ENCODE results near the gene ANKRD36B. TPM values are rescaled to one million over a fixed set of nuclear protein-coding genes. Genes with fewer than 3 reads are reported as not detected.
"Not testable (repeated sequence)": the region's sequence is repeated elsewhere in the genome, so short reads cannot be mapped to it uniquely, and the experiment has no call there.

Gene ANKRD36B
- total RNA-seq, 2 donors from 2014 or later, result 41.8 to 53.9 TPM

DNA sequence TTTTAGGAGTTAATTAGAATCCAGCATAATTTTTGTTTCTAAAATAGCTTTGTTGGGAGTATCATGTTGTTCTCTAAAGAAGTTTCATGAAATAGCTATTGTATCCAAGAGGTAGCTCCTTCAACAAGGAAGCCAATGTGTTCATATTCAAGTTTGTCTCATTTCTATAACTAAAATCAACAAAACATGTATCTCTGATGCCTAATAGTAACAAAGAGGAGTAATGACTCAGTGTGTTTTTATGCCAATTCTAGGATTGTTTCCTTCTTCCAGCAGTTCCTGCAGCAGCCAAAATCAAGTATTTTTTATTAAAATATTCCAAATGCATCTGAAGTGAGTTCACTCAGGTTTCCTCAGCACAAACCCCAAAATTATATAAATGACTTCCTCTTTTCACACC is 41.1 kb downstream of the ANKRD36B start:
- H3K36me3 Mint-ChIP-seq (ENCODE audit: low read depth), result peaks cover 51% of the 10 kb centered on the region
- not testable (repeated sequence) for H3K4me1 ChIP-seq (ENCODE audit: control insufficient read depth, insufficient read depth, low read length); H3K4me1 Mint-ChIP-seq; H3K27me3 ChIP-seq (ENCODE audit: control insufficient read depth, insufficient read depth, low read length, poor library complexity, severe bottlenecking); H3K27me3 Mint-ChIP-seq (ENCODE audit: insufficient read depth); H3K27ac ChIP-seq (ENCODE audit: low read depth, low read length); DNase-seq; H3K4me3 Mint-ChIP-seq; H3K4me3 ChIP-seq (ENCODE audit: low read length); H3K9me3 Mint-ChIP-seq; H3K27ac Mint-ChIP-seq; H3K9me3 ChIP-seq (ENCODE audit: control insufficient read depth, low read length); H3K9ac ChIP-seq (ENCODE audit: extremely low read depth, low read length, poor library complexity, severe bottlenecking)
- peaks cover 18% of the 10 kb centered on the region for H3K36me3 ChIP-seq (ENCODE audit: control insufficient read depth, insufficient read depth, low read length)

DNA sequence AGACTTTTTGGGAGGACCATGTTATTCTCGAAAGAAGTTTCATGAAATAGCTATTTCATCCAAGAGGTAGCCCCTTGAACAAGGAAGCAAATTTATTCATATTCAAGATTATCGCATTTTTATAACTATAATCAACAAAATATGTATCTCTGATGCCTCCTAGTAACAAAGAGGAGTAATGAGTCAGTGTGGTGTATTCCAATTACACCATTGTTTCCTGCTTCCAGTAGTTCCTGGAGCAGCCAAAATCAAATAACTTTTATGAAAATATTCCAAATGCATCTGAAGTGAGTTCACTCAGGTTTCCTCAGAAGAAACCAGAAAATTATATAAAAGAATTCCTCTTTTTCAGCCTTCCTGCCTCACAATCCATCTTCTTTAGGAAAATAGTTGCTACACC is 43.0 kb downstream of the ANKRD36B start:
- 82% methylated on average over 1 of the region's 2 CpGs; no CpG with 5 or more reads in 1 of the 2 experiments for WGBS, 2 experiments (ENCODE audit: insufficient coverage in 1 of 2, insufficient read length in 1 of 2)
- no peak overlapping the region for H3K27ac ChIP-seq (ENCODE audit: low read depth, low read length)
- TF ChIP-seq, protein P1, sequence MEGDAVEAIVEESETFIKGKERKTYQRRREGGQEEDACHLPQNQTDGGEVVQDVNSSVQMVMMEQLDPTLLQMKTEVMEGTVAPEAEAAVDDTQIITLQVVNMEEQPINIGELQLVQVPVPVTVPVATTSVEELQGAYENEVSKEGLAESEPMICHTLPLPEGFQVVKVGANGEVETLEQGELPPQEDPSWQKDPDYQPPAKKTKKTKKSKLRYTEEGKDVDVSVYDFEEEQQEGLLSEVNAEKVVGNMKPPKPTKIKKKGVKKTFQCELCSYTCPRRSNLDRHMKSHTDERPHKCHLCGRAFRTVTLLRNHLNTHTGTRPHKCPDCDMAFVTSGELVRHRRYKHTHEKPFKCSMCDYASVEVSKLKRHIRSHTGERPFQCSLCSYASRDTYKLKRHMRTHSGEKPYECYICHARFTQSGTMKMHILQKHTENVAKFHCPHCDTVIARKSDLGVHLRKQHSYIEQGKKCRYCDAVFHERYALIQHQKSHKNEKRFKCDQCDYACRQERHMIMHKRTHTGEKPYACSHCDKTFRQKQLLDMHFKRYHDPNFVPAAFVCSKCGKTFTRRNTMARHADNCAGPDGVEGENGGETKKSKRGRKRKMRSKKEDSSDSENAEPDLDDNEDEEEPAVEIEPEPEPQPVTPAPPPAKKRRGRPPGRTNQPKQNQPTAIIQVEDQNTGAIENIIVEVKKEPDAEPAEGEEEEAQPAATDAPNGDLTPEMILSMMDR (conservative IDR thresholded peaks at IDR 0.05), result no peak

GRCh38 chr2:97544911-97545310 is 44.8 kb downstream of the ANKRD36B start:
- H3K9ac ChIP-seq (ENCODE audit: extremely low read depth, low read length, poor library complexity, severe bottlenecking); H3K4me3 Mint-ChIP-seq; H3K9me3 ChIP-seq (ENCODE audit: control insufficient read depth, low read length); H3K27me3 ChIP-seq (ENCODE audit: control insufficient read depth, insufficient read depth, low read length, poor library complexity, severe bottlenecking); H3K27me3 Mint-ChIP-seq (ENCODE audit: insufficient read depth); H3K27ac Mint-ChIP-seq; H3K4me1 ChIP-seq (ENCODE audit: control insufficient read depth, insufficient read depth, low read length); DNase-seq; H3K9me3 Mint-ChIP-seq; H3K4me3 ChIP-seq (ENCODE audit: low read length); H3K27ac ChIP-seq (ENCODE audit: low read depth, low read length); H3K4me1 Mint-ChIP-seq: not testable (repeated sequence)
- H3K36me3 ChIP-seq (ENCODE audit: control insufficient read depth, insufficient read depth, low read length), result peaks cover 12% of the 10 kb centered on the region
- peaks cover 33% of the 10 kb centered on the region for H3K36me3 Mint-ChIP-seq (ENCODE audit: low read depth)

More for the DNA sequence above, 43.0 kb downstream of the ANKRD36B start:
- Mint-ChIP-seq H3K27ac (no peak overlapping the region), H3K27me3 (ENCODE audit: insufficient read depth) (no peaks in the 10 kb centered on the region), H3K9me3 (no peaks in the 10 kb centered on the region), H3K4me3 (no peak overlapping the region), H3K36me3 (ENCODE audit: low read depth) (peaks cover 44% of the 10 kb centered on the region), H3K4me1 (no peaks in the 10 kb centered on the region)
- Histone ChIP-seq H3K36me3 (ENCODE audit: control insufficient read depth, insufficient read depth, low read length) (peaks cover 12% of the 10 kb centered on the region), H3K9ac (ENCODE audit: extremely low read depth, low read length, poor library complexity, severe bottlenecking) (no peak overlapping the region), H3K4me3 (ENCODE audit: low read length) (no peak overlapping the region), H3K4me1 (ENCODE audit: control insufficient read depth, insufficient read depth, low read length) (no peaks in the 10 kb centered on the region), H3K27me3 (ENCODE audit: control insufficient read depth, insufficient read depth, low read length, poor library complexity, severe bottlenecking) (no peaks in the 10 kb centered on the region), H3K9me3 (ENCODE audit: control insufficient read depth, low read length) (no peaks in the 10 kb centered on the region)
- no peak for DNase-seq

- not testable (repeated sequence) for H3K4me3 Mint-ChIP-seq; H3K27me3 Mint-ChIP-seq (ENCODE audit: insufficient read depth); H3K4me1 ChIP-seq (ENCODE audit: control insufficient read depth, insufficient read depth, low read length); H3K9me3 ChIP-seq (ENCODE audit: control insufficient read depth, low read length); H3K27ac ChIP-seq (ENCODE audit: low read depth, low read length); DNase-seq; H3K36me3 ChIP-seq (ENCODE audit: control insufficient read depth, insufficient read depth, low read length); H3K4me3 ChIP-seq (ENCODE audit: low read length); H3K9ac ChIP-seq (ENCODE audit: extremely low read depth, low read length, poor library complexity, severe bottlenecking); H3K27ac Mint-ChIP-seq; H3K4me1 Mint-ChIP-seq; H3K27me3 ChIP-seq (ENCODE audit: control insufficient read depth, insufficient read depth, low read length, poor library complexity, severe bottlenecking)
- peaks cover 47% of the 10 kb centered on the region for H3K9me3 Mint-ChIP-seq
- H3K36me3 Mint-ChIP-seq (ENCODE audit: low read depth), result peaks cover 56% of the 10 kb centered on the region
- WGBS, 2 experiments (ENCODE audit: insufficient coverage in 1 of 2, insufficient read length in 1 of 2), result no CpG with 5 or more reads among the region's 2 CpGs
These were observed 63.8 kb downstream of the ANKRD36B start for GRCh38 chr2:97525904-97526303.

DNA sequence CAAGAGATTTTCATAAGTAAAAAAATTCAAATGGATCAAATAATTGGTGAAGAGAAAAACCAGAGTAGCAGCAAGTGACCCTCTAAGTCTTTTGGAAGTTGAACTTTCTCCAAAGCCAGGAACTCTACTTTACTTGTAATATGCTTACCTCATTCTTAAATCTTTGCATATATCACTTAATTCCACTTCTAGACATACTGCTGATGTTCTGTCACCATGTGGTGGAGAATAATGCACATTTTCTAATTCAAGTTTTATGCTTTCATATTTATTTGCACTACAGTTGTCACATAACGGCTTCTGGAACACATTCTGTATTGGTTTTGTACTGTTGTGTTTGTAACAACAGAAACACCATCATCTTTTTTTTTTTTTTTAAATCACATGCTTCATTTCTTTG is 65.9 kb downstream of the ANKRD36B start:
- H3K4me1 ChIP-seq (ENCODE audit: control insufficient read depth, insufficient read depth, low read length); H3K4me1 Mint-ChIP-seq; H3K9ac ChIP-seq (ENCODE audit: extremely low read depth, low read length, poor library complexity, severe bottlenecking); H3K27ac Mint-ChIP-seq; H3K27me3 ChIP-seq (ENCODE audit: control insufficient read depth, insufficient read depth, low read length, poor library complexity, severe bottlenecking); H3K4me3 Mint-ChIP-seq; H3K9me3 ChIP-seq (ENCODE audit: control insufficient read depth, low read length); H3K27me3 Mint-ChIP-seq (ENCODE audit: insufficient read depth); H3K27ac ChIP-seq (ENCODE audit: low read depth, low read length); H3K36me3 ChIP-seq (ENCODE audit: control insufficient read depth, insufficient read depth, low read length); H3K4me3 ChIP-seq (ENCODE audit: low read length); DNase-seq: not testable (repeated sequence)
- peaks cover 40% of the 10 kb centered on the region for H3K9me3 Mint-ChIP-seq
- no CpG with 5 or more reads among the region's 1 CpG for WGBS, 2 experiments (ENCODE audit: insufficient coverage in 1 of 2, insufficient read length in 1 of 2)
- H3K36me3 Mint-ChIP-seq (ENCODE audit: low read depth), result peaks cover 45% of the 10 kb centered on the region

DNA sequence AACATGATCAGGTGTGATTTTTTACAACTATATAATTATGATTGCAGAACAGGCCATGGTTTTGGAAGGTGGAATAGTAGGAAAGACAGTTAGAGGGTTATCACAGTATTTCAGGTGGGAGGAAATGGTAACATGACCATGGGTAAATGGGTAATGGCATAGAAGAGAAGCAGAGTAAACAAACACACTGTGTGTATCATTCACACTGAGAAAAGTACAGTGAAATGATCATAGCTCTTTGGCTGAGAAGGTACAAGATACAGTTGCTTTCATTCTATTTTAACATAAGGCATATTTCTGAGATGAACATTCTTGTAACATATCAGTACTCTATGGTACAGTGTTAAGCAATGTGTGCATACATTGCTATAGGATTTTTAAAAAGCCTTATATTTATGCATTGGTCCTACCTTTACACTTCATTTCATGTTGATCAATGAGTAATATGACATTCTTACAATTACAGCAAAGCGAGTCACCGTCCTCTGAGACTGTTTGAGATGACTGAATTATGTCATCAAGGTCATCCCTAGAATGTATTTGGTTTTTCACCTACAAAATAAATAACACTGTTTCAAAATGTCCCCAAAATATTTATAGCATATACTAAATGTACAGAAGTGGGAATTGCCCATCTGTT is 66.6 kb downstream of the ANKRD36B start:
- not testable (repeated sequence) for DNase-seq; H3K4me3 ChIP-seq (ENCODE audit: low read length); H3K27me3 Mint-ChIP-seq (ENCODE audit: insufficient read depth); H3K9me3 ChIP-seq (ENCODE audit: control insufficient read depth, low read length); H3K4me1 Mint-ChIP-seq; H3K36me3 ChIP-seq (ENCODE audit: control insufficient read depth, insufficient read depth, low read length); H3K4me3 Mint-ChIP-seq; H3K9ac ChIP-seq (ENCODE audit: extremely low read depth, low read length, poor library complexity, severe bottlenecking); H3K4me1 ChIP-seq (ENCODE audit: control insufficient read depth, insufficient read depth, low read length); H3K27ac Mint-ChIP-seq; H3K27me3 ChIP-seq (ENCODE audit: control insufficient read depth, insufficient read depth, low read length, poor library complexity, severe bottlenecking); H3K27ac ChIP-seq (ENCODE audit: low read depth, low read length)
- peaks cover 43% of the 10 kb centered on the region for H3K36me3 Mint-ChIP-seq (ENCODE audit: low read depth)
- no CpG with 5 or more reads among the region's 2 CpGs for WGBS, 2 experiments (ENCODE audit: insufficient coverage in 1 of 2, insufficient read length in 1 of 2)
- H3K9me3 Mint-ChIP-seq, result peaks cover 37% of the 10 kb centered on the region
